Ovary (tissue), 3 donors: ENCODE data around the gene PIK3R5.

Source experiments
- EP300 ChIP-seq: sonication (generic); formaldehyde crosslinking; IDR thresholded peaks from one replicate; pipeline ENCODE4 v1.6.1; 2017; ENCODE audit warnings: antibody characterized with exemption
- TF ChIP-seq, protein P1 (sequence below), 3 donors: fragments of 450-650 bp in 2 of 3; fragments of 200-600 bp in 1 of 3; IDR thresholded peaks; one replicate each; pipeline versions ENCODE4 v1.5.1 to v1.8.0; 2016 to 2022; ENCODE audit warnings: antibody characterized with exemption in 3 of 3, mild to moderate bottlenecking in 1 of 3
- donor health status: DM: no; HTN: no; CAD: no.

DNA sequence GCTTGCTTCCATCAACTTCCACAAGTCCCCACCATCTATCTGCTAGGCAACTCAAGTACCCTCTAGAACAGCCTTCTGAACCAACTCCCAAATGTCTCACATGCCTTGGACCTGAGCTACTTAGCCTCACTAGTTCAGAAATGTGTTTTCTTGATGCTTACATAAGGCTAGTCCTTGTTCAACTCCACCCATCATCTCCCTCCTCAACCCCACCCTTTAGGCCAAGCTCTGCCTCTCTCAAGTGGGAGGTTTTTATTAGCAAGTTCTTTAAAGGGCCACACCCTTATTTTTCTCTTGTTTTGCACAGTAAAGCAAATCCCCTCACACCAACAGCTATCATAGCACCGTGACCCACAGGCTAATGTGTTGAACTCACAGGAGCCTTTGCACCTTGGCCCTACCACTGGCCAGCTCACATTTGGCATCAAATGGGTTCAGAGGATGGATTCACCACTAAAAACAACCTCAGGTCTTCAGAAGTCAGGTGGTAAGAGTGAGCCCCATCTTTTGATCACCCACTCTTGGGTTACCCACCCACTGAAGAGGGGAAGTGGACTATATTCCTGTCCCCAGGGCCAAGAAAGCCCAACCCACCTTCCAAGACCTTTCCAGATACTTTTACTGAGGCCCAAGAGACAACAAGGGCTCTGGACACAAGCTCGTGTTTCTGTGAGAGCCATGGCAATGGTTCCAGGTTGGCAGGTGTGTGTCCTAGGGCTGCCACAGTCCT is 12.2 kb downstream of the PIK3R5 start:
- no peak for TF ChIP-seq EP300
- TF ChIP-seq, protein P1, sequence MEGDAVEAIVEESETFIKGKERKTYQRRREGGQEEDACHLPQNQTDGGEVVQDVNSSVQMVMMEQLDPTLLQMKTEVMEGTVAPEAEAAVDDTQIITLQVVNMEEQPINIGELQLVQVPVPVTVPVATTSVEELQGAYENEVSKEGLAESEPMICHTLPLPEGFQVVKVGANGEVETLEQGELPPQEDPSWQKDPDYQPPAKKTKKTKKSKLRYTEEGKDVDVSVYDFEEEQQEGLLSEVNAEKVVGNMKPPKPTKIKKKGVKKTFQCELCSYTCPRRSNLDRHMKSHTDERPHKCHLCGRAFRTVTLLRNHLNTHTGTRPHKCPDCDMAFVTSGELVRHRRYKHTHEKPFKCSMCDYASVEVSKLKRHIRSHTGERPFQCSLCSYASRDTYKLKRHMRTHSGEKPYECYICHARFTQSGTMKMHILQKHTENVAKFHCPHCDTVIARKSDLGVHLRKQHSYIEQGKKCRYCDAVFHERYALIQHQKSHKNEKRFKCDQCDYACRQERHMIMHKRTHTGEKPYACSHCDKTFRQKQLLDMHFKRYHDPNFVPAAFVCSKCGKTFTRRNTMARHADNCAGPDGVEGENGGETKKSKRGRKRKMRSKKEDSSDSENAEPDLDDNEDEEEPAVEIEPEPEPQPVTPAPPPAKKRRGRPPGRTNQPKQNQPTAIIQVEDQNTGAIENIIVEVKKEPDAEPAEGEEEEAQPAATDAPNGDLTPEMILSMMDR (IDR thresholded peaks at IDR 0.05), result no peak
